CMK (cell line): ENCODE measurements around the gene FMN1.

ENCODE experiments used
- DNase-seq: peaks from one replicate; pipeline ENCODE4 v3.0.0-alpha.2; 2010; ENCODE audit warnings: low read depth

Gene FMN1

DNA sequence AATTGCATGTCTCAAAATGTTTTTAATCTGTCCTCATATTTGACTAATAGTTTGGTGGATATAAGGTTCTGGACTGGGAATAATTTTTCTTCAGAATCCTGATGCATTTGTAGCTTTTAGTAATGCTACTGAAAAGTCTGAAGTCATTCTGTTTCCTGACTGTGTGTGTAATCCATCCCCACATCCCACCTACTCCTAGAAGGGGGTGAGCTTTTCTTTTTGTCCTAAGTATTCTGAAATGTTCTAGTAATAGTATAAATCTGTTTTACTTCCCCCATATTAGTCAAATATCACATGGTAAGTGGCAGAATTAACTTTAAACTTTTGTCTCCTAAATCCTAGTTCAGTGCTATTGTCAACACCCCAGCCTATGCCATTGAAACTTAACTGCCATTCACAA, 313.9 kb downstream of the FMN1 start:
- no peak for DNase-seq

DNA sequence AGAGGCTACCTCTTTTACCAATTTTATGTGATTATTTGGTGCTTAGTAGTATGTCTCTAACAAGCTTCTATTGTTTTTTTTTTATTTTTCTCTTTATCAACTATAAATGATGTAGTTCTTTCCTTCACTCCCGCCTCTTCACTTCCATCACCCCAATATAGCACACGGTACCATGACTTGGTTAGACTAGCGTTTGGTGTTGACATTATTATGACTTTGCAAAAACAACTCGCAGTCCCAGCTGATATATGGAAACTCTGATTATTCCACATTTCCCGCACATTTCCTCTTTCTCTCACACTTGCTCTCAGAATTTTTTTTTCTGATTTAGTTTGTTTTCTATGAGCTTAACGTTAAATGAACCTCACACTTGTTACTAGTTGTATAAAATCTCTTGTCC, 314.5 kb downstream of the FMN1 start:
- no peak for DNase-seq

DNA sequence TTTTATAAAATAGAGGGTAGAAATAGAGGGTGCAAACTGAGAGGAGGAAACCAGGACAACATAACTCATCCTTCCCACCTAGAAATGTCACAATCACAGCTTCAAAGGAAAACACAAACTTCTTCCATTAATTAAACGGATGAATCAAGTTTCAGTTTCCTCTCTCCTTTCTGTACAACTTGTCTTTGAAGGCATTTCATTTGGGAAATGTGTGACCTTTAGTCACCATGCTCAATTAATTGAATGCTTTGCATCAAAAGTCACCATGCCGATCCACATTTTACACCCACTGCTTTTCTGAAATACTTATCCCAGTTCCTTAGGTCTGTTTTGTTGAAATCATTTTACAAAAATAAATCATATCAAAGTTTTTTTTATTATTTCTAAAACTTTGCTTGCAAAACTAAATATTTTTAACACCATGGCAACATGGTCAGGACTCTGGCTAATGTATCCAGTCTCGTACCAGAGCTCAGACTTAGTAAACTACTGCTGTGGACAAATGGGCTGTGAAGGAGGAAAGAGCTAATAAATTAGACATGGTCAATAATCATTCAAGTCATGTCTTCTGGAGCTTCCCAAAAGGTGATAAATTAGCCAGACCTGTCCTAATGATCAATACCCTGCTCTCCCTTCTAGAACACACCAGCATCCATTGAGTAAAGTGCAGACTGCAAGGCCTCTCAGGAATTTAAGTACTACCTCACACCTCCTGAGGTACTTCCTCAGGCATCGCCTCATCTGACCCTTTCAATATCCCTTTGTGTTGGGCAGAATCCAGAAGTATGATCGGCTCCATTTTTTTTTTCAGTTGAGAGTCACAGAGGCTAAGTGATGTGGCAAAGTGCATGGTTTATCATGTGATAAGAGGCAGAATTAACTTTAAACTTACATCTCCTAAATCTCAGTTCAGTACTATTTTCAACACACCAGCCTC, 315.4 kb downstream of the FMN1 start:
- no peak for DNase-seq

DNA sequence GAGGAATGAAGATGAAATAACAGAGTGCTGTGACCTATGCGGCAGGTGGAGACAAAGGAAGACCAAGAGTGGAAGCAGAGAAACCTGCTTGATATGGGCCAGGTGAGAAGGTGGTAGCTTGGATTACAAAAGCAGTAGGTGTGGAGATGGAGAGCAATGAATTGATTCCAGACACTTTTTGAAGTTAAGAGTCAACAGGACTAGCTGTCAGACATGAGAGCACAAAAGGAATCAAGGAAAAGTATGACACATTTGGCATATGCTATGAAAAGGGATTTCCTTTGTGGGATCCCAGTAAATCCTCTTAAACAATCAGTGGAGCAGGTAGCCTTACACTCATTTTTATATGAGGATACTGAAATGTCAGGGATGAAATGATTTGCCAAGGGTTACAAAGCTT, 316.2 kb downstream of the FMN1 start:
- DNase-seq = no peak

DNA sequence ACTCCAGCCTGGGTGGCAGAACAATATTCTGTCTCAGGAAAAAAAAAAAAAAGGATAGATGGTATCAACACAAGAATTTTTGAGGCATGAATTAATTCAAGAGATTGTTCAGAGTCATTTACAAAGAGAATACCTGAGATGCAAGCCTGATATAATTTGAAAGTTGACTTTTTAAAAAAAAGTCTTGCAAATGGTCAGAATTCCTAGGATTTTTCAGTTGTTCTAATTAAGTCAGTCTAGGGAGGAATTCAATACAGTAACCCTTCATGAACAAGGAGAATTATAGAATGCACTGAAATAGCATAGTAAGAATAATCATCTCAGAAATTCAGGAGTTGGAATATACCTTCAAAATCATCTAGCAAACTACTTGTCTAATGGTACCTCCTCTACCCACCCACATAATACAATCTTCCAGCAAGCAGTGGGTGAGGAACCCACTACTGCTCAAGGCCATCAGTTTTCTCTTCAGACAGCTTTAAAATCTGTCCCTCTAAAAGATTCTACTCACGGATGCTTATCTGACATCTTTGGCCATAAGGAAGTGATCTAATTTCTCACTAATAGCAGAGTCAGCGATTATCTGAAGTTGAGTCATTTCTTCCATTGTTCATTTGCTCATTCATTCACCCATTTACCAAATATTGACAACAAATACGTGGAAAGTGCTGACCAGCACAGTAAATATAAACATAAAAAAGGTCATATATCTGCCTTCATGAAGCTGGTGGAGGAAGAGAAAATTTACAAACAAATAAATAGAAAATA, 317.1 kb downstream of the FMN1 start:
- no peak for DNase-seq

DNA sequence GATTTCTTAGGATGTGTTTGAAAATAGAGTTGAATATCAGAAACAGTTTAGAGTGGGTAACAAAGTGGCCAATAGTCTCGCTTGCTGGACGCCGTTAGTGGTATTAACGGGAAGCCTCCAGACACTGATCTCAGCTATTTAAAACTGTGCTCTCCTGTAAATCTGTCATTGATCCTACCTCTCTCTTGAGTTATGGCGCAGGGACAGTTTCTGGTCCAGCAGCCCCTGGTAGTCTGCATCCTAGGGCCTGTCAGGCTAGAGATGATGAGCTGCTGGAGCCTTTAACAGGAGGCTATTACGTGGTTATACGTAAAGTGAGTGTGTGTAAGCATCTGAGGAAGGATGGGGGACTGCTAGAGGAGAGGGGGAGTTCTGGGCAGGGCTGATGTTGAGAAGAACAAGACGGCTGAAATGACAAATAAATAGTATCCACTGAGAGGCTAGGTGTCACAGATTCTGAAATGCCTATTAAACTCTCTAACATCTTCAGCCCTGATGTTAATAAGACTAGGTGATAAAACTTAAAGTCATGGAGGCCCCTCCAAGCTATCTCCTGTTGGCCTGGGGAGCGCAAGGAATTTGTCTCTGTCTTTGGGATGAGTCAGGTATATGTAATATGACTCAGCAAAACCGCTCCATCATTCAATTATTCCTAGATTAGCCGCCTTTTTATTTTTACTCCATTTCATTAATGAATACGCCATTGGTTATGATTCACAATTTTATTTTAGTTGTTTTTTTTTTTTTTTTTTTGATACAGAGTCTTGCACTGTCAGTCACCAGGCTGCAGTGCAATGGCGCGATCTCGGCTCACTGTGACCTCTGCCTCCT, 321.0 kb downstream of the FMN1 start:
- DNase-seq = no peak

DNA sequence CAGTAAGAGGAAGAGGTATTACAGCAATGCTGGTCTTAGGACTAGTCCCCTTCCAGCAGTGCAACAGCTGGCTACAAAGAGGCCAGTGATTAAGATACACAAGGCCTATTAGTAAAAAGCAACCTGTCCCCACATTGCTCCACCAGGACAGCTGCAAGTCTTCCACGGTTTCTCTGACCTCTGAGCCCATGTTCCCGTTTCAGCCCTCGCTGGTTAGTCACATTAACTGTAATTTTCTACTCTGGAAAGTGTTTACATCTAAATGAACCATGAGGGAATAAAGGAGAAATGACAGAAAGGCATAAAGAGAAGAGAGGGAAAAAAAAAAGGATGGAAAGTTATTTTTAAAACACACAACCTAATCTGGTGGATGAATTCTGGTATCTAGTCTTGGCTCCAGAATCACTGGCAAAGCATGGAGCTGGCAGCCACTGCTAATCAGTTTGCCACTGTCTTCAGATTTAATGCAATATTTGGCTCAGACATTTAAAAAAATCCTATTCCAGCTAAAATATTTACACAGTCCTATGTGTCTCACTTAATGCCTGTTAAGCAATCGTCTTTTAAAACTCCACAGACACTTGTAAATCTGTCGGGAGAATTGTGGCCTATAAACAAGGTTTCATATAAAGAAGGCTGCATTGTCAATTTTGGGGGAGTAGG, 321.8 kb downstream of the FMN1 start:
- no peak for DNase-seq

DNA sequence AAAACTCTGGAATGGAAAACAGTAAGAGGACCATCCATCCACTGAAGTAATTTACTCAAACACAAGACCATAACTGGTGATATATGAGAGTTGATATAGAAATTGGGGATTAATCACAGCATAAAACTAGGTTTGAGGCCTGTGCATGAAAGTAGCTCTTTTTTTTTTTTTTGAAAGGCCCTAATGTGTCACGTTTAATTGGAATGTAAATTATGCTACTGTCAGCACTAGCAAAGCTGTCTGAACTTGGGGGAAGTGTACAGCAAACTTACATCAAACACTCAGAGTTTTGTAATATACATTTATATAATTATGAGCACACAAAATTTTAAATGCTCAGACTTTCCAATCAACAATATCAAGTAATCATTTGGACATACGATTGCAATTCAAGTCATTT, 322.6 kb downstream of the FMN1 start:
- no peak for DNase-seq

DNA sequence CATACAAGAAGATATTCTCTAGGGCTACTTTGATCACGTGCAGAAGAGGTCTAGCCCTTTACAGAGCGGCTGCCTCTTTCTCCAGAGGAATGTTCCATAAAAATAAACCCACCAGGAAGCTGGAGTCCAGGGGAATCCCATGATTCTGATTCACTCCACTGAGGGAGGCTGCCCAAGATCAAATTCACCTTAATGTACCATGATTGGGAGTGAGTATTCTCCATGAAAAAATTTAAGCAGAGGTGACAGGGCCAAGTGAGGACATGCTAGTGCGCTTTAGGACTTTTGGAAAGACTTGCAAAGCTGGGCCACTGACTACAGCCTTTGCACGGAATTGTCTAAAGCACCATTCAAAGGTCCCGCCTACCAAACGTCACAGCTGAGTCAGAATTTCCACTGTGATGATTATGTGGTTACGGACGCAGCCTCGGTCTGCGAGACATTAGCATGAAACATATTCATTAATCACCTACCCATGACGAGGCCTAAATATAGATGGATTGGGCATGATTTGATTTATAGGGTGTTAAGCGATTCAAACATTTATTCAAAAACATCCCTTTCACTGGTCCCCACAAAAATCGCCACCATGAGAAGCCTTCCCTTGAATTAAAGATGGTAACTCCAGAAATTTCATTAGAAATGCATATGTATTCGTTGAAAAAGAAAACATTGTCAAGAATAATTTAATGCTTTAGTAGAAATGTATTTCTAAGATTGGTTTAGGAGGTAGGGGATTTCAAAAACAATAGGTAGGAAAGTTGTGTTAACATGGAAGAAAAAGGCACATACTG, 324.1 kb downstream of the FMN1 start:
- no peak for DNase-seq

DNA sequence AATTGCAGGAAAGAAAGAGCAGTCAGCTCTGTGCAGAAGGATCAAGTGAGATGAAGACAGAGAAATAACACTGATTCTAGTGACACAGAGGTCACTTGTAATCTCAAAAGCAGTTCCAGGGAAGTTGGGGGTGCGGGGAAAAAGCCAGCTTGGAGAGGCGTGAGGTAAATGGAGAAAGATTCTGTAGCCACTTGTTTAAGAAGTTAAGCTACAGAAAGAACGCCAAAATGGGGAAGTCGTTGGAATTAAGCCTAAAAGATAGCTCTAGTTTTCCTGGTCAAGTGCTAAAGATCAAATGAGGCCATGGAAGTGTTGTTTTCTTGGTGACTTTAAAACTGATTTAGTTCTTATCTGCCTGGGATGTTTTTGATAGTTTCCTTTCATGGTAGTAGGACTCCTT, 324.7 kb downstream of the FMN1 start:
- no peak for DNase-seq

DNA sequence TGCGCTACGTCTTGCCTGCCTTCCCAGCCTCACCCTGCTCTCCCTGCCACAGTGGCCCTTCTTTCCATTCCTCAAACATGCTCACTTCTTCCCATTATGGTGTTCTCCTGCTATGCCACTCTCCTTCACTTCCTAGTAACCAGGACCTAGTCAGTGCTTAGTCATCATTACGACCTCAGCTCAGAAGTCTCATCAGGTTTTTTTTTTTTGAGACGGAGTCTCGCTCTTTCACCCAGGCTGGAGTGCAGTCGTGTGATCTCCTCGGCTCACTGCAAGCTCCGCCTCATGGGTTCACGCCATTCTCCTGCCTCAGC, 327.2 kb downstream of the FMN1 start:
- no peak for DNase-seq

DNA sequence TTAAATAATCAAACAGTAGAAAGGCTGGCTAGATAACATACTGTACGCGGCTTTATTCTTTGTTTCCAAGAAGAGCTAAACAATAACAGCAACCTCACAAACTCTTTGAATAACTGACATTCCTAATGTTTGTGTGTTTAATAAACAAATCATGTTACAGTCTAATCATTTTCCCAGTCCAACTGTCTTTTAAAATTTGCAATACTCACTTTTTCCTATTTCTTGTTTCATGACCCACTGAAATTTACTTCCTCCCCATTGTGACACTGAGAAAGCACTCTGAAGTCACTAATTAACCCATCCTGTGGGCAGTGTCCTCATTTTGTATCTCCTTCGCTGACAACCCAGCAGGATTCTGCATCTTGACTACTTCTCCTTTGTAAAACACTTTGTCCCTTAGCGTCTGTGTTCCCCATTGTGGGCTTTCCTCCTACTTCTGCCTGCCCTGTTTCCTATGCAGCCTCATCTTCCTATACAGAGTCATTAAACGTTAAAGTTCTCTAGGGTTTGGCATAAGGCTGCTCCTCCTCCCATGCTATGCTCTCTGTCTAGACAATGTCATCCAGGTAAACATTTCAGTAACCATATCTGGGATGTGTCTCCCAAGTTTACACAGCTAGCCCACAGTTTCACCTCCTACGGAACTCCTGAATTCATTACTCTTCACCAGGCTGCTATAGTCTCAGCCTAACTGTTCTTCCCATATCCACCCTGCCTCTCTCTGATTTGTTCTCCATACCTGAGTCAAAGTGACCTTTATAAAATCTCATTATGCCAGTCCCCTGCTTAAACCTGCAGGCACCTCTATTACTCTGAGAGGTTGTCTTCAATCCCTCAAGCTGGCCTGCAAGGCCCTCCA, 327.8 kb downstream of the FMN1 start:
- DNase-seq = no peak

DNA sequence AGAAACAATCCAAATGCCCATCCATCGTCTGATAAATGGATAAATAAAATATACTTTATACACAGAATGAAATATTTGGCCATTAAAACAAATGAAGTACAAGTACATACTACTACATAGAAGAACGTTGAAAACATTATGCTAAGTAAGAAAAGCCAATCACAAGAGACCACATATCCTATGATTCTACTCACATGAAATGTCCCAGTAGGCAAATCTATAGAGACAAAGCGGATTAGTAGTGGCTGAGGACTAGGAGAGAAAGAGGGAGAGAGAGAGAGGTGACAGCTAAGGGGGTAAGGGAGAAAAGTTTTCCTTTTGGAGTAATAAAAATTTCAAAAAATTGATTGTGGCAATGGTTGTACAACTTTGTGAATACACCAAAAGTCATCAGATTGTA, 329.7 kb downstream of the FMN1 start:
- DNase-seq = no peak

DNA sequence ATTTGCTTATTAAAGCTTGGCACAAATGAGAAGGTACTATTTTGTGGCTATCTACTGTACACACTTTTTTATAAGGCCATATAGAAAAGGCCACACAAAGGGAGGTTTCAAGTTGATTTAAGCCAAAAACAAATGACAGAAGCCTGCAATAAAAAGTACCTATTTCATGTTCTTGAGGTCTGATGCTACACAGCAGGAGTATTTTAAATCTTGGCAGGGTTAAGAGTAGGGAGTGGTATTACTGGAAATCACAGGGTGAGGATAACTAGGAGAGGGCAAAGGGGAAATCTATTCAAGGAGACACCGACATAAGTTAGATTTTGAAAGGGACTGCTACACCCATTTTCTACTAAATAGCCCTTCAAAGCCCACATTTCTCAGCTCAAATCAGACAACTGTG, 330.5 kb downstream of the FMN1 start:
- no peak for DNase-seq

DNA sequence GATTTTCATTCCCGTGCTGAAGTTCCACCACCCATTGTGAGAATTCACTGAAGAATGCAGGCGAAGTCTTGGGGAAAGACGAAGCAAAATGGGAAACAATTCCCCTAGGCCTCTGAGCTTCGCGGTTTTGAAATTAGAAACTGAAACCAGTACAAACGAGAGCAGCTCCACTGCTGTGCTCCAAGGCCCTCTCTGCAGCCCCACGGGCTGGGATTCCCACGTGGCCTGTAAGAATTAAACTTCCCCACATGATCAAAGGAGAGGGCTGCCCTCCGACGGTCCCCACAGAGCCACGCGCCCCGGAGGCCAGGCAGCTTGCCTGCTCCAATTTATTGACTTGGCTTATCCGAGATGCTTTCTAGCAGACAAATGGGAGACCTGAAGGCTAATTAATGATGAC, 332.8 kb downstream of the FMN1 start:
- no peak for DNase-seq

DNA sequence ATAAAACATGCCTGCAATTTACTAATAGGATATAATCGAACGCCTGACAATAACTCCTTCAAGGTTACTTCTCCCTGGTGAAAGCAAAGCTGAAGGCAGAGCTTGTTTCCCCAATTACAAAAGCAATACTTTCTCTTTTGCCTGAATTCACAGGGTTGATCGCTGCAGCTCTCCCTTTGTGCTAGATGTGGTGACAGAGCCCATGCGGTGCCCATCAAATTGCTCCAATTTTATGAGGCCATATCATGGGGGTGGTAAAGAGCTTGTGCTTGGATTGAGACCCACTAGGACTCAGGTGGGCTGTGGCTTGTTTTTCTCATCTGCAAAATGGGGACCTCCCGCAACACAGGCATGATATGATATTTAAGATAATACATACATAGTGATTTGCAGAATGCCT, 333.3 kb downstream of the FMN1 start:
- no peak for DNase-seq

DNA sequence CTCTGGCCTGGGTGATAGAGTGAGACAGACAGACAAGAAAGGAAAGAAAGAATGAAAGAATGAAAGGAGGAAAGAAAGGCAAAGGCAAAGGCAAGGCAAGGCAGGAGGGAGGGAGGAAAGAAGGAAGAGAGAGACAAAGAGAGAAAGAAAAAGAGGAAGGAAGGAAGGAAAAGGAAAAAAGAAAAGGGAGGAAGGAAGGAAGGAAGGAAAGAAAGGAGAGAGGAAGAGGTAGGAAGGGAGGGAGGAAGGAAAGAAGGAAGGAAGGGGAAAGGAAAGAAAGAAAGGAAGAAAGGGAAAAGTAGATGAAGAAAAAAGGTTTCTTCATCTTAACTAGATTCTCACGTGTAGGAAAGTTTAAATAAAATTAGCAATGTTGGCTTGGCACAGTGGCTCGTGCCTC, 334.5 kb downstream of the FMN1 start:
- no peak for DNase-seq

DNA sequence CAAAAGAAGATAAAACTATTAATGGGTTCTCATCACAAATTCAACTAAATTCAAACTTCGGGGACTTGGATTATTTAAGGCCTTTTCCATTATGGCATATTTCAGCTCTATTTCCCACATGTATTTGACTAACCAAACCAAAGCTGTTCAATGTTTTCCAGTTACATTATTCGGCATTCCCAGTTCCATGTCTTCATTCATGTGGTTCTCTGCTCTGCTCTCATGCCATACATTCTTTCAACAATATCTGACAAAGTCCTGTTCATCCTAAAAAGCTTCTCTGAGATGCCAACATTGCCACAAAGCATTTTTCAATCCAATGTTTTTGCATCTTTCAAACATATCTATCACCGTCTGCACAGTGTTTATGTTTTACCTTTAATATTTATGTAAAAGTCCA, 335.3 kb downstream of the FMN1 start:
- DNase-seq = no peak

DNA sequence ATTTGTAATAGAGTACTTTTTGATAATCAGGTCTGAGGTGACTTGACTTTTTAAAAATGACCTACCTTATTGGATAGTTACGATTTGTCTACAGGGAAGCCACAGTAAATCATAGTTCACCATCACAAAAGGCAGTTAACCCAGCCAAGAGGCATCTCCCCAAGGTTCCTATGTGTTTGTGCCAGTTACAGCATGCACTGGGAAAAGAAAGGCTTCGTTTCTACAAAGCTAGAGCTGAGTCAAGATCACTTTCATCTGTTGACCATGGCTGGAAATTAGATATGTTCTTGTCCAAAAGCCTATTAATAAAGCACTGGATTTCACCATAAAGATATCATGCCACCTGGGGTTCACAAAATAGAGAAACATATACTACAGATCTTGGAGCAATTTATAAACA, 336.8 kb downstream of the FMN1 start:
- DNase-seq = no peak

DNA sequence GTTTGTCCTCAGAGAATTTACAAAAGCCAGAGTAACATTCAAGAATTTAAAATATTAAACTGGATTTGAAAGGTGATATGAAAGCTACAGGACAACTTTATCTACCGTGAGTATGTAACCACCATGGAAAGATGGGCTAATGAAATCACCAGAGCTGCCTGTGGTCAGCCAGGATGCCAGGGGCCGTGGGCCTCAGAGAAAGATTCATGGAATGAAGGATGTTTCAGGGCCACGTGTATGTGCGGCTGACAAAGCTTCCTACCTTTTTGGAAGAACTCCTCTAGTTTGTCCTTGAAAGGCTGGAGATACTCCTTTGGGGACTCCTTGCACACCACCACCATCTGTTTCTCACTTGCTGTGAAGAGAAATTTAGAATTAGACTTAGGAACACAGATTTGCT, 337.8 kb downstream of the FMN1 start:
- no peak for DNase-seq
